Measurements from ENCODE around the gene PKHD1.
"Not testable (repeated sequence)": the region's sequence is repeated elsewhere in the genome, so short reads cannot be mapped to it uniquely, and the experiment has no call there.

PKHD1 gene

GRCh38 chr6:51992876-51993275 lies 94.5 kb downstream of the PKHD1 start:
- no peak for DNase-seq (ENCODE audit: low spot score)

GRCh38 chr6:51989789-51990188 lies 97.6 kb downstream of the PKHD1 start:
- DNase-seq (ENCODE audit: low spot score) = no peak

GRCh38 chr6:51986864-51987263 lies 100.5 kb downstream of the PKHD1 start:
- DNase-seq (ENCODE audit: low spot score) = no peak

GRCh38 chr6:51983564-51983963 lies 103.8 kb downstream of the PKHD1 start:
- DNase-seq (ENCODE audit: low spot score) = no peak

GRCh38 chr6:51982695-51983094 lies 104.7 kb downstream of the PKHD1 start:
- not testable (repeated sequence) for DNase-seq (ENCODE audit: low spot score)

GRCh38 chr6:51976374-51976773 lies 111.0 kb downstream of the PKHD1 start:
- DNase-seq (ENCODE audit: low spot score) = no peak

GRCh38 chr6:51972659-51973058 lies 114.8 kb downstream of the PKHD1 start:
- no peak for DNase-seq (ENCODE audit: low spot score)

- DNase-seq (ENCODE audit: low spot score) = no peak
Measured at GRCh38 chr6:51968265-51968664, 119.1 kb downstream of the PKHD1 start.

GRCh38 chr6:51965222-51965801 lies 122.1 kb downstream of the PKHD1 start:
- no peak for DNase-seq (ENCODE audit: low spot score)

- no peak for DNase-seq (ENCODE audit: low spot score)
Measured at GRCh38 chr6:51963980-51964379, 123.4 kb downstream of the PKHD1 start.

GRCh38 chr6:51962354-51962753 lies 125.1 kb downstream of the PKHD1 start:
- no peak for DNase-seq (ENCODE audit: low spot score)

GRCh38 chr6:51960419-51960818 lies 127.0 kb downstream of the PKHD1 start:
- no peak for DNase-seq (ENCODE audit: low spot score)

GRCh38 chr6:51959744-51960383 lies 127.5 kb downstream of the PKHD1 start:
- DNase-seq (ENCODE audit: low spot score) = peak; percentile 80

- no peak for DNase-seq (ENCODE audit: low spot score)
Measured at GRCh38 chr6:51954681-51955080, 132.7 kb downstream of the PKHD1 start.

GRCh38 chr6:51953246-51953645 lies 134.2 kb downstream of the PKHD1 start:
- no peak for DNase-seq (ENCODE audit: low spot score)

GRCh38 chr6:51951924-51952323 lies 135.5 kb downstream of the PKHD1 start:
- DNase-seq (ENCODE audit: low spot score) = no peak

- DNase-seq (ENCODE audit: low spot score) = peak; percentile 83
Measured at GRCh38 chr6:51949526-51949925, 137.9 kb downstream of the PKHD1 start.

- DNase-seq (ENCODE audit: low spot score) = not testable (repeated sequence)
Measured at GRCh38 chr6:51939695-51940094, 147.7 kb downstream of the PKHD1 start.

- no peak for DNase-seq (ENCODE audit: low spot score)
Measured at GRCh38 chr6:51936531-51937290, 150.7 kb downstream of the PKHD1 start.

- DNase-seq (ENCODE audit: low spot score) = peak; percentile 45
Measured at GRCh38 chr6:51934098-51934497, 153.3 kb downstream of the PKHD1 start.

GRCh38 chr6:51932956-51933355 lies 154.5 kb downstream of the PKHD1 start:
- DNase-seq (ENCODE audit: low spot score) = no peak

GRCh38 chr6:51930602-51931001 lies 156.8 kb downstream of the PKHD1 start:
- DNase-seq (ENCODE audit: low spot score) = no peak

GRCh38 chr6:51929934-51930574 lies 157.4 kb downstream of the PKHD1 start:
- no peak for DNase-seq (ENCODE audit: low spot score)
